ENCODE results near the gene FAM25G.

DNA sequence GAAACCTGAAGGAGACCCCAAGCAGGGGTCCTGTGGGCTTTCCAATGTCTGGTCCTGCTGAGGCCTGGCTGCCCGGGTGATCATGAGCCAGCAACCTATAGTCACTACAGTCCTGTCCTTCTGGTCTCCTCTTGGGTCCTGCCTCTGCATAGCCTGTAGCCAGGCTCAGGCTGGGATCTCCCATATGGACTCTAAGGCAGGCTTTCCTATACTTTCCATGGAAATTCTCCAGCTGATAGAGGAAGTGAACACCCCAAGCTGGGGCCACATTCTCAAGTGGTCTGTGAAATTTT is 34.0 kb downstream of the FAM25G start:
- TF ChIP-seq, protein P1, sequence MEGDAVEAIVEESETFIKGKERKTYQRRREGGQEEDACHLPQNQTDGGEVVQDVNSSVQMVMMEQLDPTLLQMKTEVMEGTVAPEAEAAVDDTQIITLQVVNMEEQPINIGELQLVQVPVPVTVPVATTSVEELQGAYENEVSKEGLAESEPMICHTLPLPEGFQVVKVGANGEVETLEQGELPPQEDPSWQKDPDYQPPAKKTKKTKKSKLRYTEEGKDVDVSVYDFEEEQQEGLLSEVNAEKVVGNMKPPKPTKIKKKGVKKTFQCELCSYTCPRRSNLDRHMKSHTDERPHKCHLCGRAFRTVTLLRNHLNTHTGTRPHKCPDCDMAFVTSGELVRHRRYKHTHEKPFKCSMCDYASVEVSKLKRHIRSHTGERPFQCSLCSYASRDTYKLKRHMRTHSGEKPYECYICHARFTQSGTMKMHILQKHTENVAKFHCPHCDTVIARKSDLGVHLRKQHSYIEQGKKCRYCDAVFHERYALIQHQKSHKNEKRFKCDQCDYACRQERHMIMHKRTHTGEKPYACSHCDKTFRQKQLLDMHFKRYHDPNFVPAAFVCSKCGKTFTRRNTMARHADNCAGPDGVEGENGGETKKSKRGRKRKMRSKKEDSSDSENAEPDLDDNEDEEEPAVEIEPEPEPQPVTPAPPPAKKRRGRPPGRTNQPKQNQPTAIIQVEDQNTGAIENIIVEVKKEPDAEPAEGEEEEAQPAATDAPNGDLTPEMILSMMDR (IDR thresholded peaks at IDR 0.05), result no peak
- TF ChIP-seq POLR2A (IDR thresholded peaks at IDR 0.05), result no peak
